Neural progenitor cell (in vitro differentiated cells): ENCODE data around the gene NPFF.

ENCODE experiments used
- EZH2 ChIP-seq: fragments of 200-600 bp; sonication (generic); IDR thresholded peaks from 2 replicates; pipeline ENCODE4 v1.6.1; 2017; ENCODE audit warnings: antibody characterized with exemption, mild to moderate bottlenecking, moderate library complexity
- EZH2phosphoT487 ChIP-seq: fragments of 200-600 bp; sonication (generic); IDR thresholded peaks from 2 replicates; pipeline ENCODE4 v1.6.1; 2017; ENCODE audit warnings: antibody characterized with exemption
- TF ChIP-seq, protein P1 (sequence below): fragments of 200-600 bp; sonication (generic); IDR thresholded peaks from 2 replicates; pipeline ENCODE4 v1.5.1; 2017; ENCODE audit warnings: antibody characterized with exemption, mild to moderate bottlenecking

GRCh38 chr12:53530061-53530460 is 22.8 kb upstream of the NPFF start:
- no peak for TF ChIP-seq EZH2
- TF ChIP-seq, protein P1, sequence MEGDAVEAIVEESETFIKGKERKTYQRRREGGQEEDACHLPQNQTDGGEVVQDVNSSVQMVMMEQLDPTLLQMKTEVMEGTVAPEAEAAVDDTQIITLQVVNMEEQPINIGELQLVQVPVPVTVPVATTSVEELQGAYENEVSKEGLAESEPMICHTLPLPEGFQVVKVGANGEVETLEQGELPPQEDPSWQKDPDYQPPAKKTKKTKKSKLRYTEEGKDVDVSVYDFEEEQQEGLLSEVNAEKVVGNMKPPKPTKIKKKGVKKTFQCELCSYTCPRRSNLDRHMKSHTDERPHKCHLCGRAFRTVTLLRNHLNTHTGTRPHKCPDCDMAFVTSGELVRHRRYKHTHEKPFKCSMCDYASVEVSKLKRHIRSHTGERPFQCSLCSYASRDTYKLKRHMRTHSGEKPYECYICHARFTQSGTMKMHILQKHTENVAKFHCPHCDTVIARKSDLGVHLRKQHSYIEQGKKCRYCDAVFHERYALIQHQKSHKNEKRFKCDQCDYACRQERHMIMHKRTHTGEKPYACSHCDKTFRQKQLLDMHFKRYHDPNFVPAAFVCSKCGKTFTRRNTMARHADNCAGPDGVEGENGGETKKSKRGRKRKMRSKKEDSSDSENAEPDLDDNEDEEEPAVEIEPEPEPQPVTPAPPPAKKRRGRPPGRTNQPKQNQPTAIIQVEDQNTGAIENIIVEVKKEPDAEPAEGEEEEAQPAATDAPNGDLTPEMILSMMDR = no peak
- no peak for TF ChIP-seq EZH2phosphoT487
